ENCODE results near the gene RNF181.

DNA sequence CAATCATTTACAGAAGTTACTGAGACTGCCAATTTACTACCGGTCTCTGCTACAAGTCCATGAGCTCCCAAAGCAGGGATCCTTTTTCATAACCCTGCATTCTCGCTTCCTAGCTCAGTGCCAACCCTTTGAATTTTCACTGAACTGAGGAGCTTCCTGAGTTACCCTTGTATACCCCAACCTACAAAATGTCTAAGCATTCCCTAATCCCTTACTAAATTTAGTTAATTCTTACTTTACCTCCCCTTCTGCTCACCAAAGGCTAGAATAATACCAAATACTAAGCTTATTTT is 47.0 kb upstream of the RNF181 start:
- TF ChIP-seq EZH2 (IDR thresholded peaks at IDR 0.05), result no peak
- peak; percentile 7; the same call in 1 of the 2 replicates for TF ChIP-seq POLR2AphosphoS5 (IDR thresholded peaks at IDR 0.05; ENCODE audit: borderline replicate concordance, low read depth, low read length)
- no peak for TF ChIP-seq FOXP2 (optimal IDR thresholded peaks at IDR 0.05; ENCODE audit: control extremely low read depth, extremely low read length, insufficient read depth)

All from SK-N-MC (cell line).